Endodermal cell (in vitro differentiated cells): ENCODE data around the gene NCLN. TPM values are rescaled to one million over a fixed set of nuclear protein-coding genes. Genes with fewer than 3 reads are reported as not detected.
"Not testable (repeated sequence)": the region's sequence is repeated elsewhere in the genome, so short reads cannot be mapped to it uniquely, and the experiment has no call there.

Source experiments
- DNase-seq: peaks from one replicate; pipeline ENCODE4 v3.0.0-alpha.2; 2017
- H3K27ac ChIP-seq: 2 replicates; pipeline ENCODE4 v1.5.1; 2013; ENCODE audit warnings: mild to moderate bottlenecking, low read depth, low read length, moderate library complexity
- H3K27me3 ChIP-seq: 2 replicates; pipeline ENCODE4 v1.6.1; 2013; ENCODE audit warnings: mild to moderate bottlenecking, low read length, moderate library complexity; ENCODE audit not compliant: insufficient read depth, control insufficient read depth, poor library complexity, severe bottlenecking
- H3K36me3 ChIP-seq: 2 replicates; pipeline ENCODE4 v1.7.0; 2013; ENCODE audit warnings: mild to moderate bottlenecking, low read length, moderate library complexity; ENCODE audit not compliant: control insufficient read depth, insufficient read depth
- H3K4me1 ChIP-seq: one replicate; pipeline ENCODE4 v1.7.0; 2013; ENCODE audit warnings: low read length; ENCODE audit not compliant: control insufficient read depth, insufficient read depth
- H3K4me3 ChIP-seq: 2 replicates; pipeline ENCODE4 v1.5.1; 2013; ENCODE audit warnings: mild to moderate bottlenecking, low read length, moderate library complexity
- H3K9ac ChIP-seq: 2 replicates; pipeline ENCODE4 v1.6.1; 2013; ENCODE audit warnings: mild to moderate bottlenecking, low read length, moderate library complexity; ENCODE audit not compliant: poor library complexity, severe bottlenecking; ENCODE audit errors: extremely low read depth
- H3K9me3 ChIP-seq: 2 replicates; pipeline ENCODE4 v1.6.1; 2013; ENCODE audit warnings: mild to moderate bottlenecking, low read length, moderate library complexity; ENCODE audit not compliant: control insufficient read depth
- H3K27ac Mint-ChIP-seq: 2 replicates; pipeline ENCODE4 v1.8.0; 2020; ENCODE audit warnings: mixed read lengths
- H3K27me3 Mint-ChIP-seq: 2 replicates; pipeline ENCODE4 v1.8.0; 2021; ENCODE audit warnings: mild to moderate bottlenecking, mixed read lengths; ENCODE audit not compliant: insufficient read depth
- H3K36me3 Mint-ChIP-seq: 2 replicates; pipeline ENCODE4 v1.8.0; 2020; ENCODE audit warnings: low read depth, mixed read lengths
- H3K4me1 Mint-ChIP-seq: 2 replicates; pipeline ENCODE4 v1.8.0; 2020; ENCODE audit warnings: mixed read lengths
- H3K4me3 Mint-ChIP-seq: 2 replicates; pipeline ENCODE4 v1.8.0; 2020; ENCODE audit warnings: mild to moderate bottlenecking, moderate library complexity, mixed read lengths
- H3K9me3 Mint-ChIP-seq: 2 replicates; pipeline ENCODE4 v1.8.0; 2020; ENCODE audit warnings: mild to moderate bottlenecking, mixed read lengths
- WGBS, 2 experiments: methylation state at CpG; one replicate each; pipeline versions ENCODE4 v1.1.5 to v1.1.7; 2013; ENCODE audit warnings: missing lambda C conversion rate in 2 of 2, mixed read lengths in 1 of 2; ENCODE audit not compliant: insufficient coverage in 1 of 2, insufficient read length in 1 of 2; 5-methylcytosine and 5-hydroxymethylcytosine counted together
- total RNA-seq, 2 donors: library from RNA; stranded (reverse); fragmentation: NEBNext Ultra II Directional in 1 of 2; extraction: Animal tissue kit (Norgen Biotek cat#: 25700) in 1 of 2; gene quantifications; 2 replicates in 1 of 2; 3 replicates in 1 of 2; pipeline ENCODE4 v1.2.1, GENCODE V29; 2021
- TF ChIP-seq, protein P1 (sequence below): fragments of 200-600 bp; sonication (generic); conservative IDR thresholded peaks from 2 replicates; pipeline ENCODE4 v1.5.0; 2021; ENCODE audit warnings: antibody characterized with exemption, mild to moderate bottlenecking

Gene NCLN
- total RNA-seq, 2 donors from 2014 or later: 80.6 to 91.2 TPM

DNA sequence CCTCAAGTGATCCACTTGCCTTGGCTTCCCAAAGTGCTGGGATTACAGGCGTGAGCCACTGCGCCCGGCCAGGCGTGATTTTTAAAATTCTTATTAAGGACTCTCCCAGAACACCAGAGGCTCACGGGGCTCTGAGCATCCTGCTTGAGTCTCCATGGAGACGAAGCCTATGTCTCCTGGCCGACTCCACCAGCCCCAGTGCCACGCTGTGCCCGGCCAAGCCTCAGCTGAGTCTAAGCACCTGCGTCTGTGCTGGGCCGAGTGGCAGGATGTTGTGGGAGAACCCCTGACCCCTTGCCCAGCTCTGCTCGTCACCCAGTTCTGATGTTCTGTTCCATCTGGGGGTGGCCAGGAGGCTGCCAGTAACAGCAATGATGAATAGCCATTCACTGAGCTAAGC, 34.8 kb downstream of the NCLN start:
- no peaks in the 10 kb centered on the region for H3K9me3 Mint-ChIP-seq
- no peak overlapping the region for H3K4me3 Mint-ChIP-seq
- Histone ChIP-seq H3K27me3 (peaks cover 1% of the 10 kb centered on the region), H3K36me3 (peaks cover 4% of the 10 kb centered on the region), H3K4me3 (no peak overlapping the region), H3K9ac (no peak overlapping the region), H3K4me1 (no peaks in the 10 kb centered on the region), H3K9me3 (peaks cover 4% of the 10 kb centered on the region), H3K27ac (no peak overlapping the region)
- DNase-seq: no peak
- no peaks in the 10 kb centered on the region for H3K4me1 Mint-ChIP-seq
- 77 to 81% methylated on average over 6 to 12 of the region's 12 CpGs for WGBS, 2 experiments
- H3K36me3 Mint-ChIP-seq: no peaks in the 10 kb centered on the region
- no peak overlapping the region for H3K27ac Mint-ChIP-seq
- peaks cover 15% of the 10 kb centered on the region for H3K27me3 Mint-ChIP-seq
- TF ChIP-seq, protein P1, sequence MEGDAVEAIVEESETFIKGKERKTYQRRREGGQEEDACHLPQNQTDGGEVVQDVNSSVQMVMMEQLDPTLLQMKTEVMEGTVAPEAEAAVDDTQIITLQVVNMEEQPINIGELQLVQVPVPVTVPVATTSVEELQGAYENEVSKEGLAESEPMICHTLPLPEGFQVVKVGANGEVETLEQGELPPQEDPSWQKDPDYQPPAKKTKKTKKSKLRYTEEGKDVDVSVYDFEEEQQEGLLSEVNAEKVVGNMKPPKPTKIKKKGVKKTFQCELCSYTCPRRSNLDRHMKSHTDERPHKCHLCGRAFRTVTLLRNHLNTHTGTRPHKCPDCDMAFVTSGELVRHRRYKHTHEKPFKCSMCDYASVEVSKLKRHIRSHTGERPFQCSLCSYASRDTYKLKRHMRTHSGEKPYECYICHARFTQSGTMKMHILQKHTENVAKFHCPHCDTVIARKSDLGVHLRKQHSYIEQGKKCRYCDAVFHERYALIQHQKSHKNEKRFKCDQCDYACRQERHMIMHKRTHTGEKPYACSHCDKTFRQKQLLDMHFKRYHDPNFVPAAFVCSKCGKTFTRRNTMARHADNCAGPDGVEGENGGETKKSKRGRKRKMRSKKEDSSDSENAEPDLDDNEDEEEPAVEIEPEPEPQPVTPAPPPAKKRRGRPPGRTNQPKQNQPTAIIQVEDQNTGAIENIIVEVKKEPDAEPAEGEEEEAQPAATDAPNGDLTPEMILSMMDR: no peak

DNA sequence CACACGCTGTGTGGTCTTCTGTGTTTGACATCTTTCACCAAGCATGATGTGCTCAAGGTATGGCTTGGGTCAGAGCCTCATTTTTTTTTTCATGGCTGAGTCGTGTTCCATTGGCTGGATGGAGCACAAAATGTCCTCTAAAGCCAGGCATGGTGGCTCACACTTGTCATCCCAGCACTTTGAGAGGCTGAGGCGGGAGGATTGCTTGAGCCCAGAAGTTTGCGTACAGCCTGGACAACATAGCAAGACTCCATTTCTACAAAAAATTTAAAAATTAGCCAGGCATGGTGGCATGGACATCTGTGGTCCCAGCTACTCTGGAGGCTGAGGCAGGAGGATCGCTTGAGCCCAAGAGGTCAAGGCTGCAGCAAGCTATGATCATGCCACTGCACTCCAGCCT, 35.8 kb downstream of the NCLN start:
- DNase-seq, H3K36me3 ChIP-seq, H3K36me3 Mint-ChIP-seq, H3K4me3 Mint-ChIP-seq, H3K4me1 Mint-ChIP-seq, H3K9me3 Mint-ChIP-seq, H3K9ac ChIP-seq, H3K27ac ChIP-seq, H3K4me1 ChIP-seq, H3K4me3 ChIP-seq, H3K27ac Mint-ChIP-seq, H3K9me3 ChIP-seq: not testable (repeated sequence)
- 83 to 87% methylated on average over 2 to 5 of the region's 5 CpGs for WGBS, 2 experiments
- peaks cover 23% of the 10 kb centered on the region for H3K27me3 Mint-ChIP-seq
- peaks cover 11% of the 10 kb centered on the region for H3K27me3 ChIP-seq

DNA sequence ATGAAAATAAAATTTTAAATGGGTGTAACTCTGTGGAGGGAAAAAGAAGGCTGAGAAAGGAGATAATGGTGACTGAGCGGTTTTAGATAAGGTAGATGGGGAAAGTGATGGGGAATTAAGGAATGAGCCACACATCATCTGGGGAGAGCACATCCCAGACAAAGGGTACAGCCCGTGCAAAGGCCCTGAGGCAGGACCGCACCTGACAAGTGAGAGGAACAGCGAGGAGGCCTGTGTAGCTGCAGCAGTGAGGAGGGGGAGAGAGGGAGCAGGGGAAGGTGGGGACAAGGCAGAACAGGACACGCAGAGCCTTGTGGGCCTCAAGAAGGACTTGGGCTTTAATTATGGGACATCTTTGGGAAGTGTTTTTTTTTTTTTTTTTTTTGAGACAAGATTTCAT, 37.0 kb downstream of the NCLN start:
- Mint-ChIP-seq H3K27me3 (peaks cover 29% of the 10 kb centered on the region), H3K9me3 (no peaks in the 10 kb centered on the region), H3K4me1 (no peaks in the 10 kb centered on the region), H3K4me3 (no peak overlapping the region), H3K27ac (no peak overlapping the region), H3K36me3 (no peaks in the 10 kb centered on the region)
- TF ChIP-seq, protein P1: no peak
- Histone ChIP-seq H3K9me3 (no peaks in the 10 kb centered on the region), H3K4me3 (no peak overlapping the region), H3K4me1 (no peaks in the 10 kb centered on the region), H3K27me3 (peaks cover 11% of the 10 kb centered on the region), H3K27ac (no peak overlapping the region), H3K9ac (no peak overlapping the region), H3K36me3 (no peaks in the 10 kb centered on the region)
- WGBS, 2 experiments: 89 to 92% methylated on average over 4 to 5 of the region's 5 CpGs
- no peak for DNase-seq
